ENCODE measurements around the gene GALNT17.

DNA sequence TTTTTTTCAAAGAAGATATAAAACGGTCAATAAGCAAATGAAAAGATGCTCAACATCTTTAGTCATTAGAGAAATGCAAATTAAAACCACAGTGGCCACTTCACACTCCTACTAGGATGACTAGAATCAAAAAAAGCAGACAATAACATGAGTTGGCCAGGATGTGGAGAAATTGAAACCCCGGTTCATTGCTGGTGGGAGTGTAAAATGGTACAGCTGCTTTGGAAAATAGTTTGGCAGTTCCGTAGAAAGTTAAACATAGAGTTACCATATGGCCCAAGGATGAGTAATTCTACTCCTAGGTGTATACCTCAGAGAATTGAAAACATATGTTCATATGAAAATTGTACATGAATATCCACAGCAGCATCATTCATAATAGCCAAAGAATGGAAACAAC, 573.3 kb downstream of the GALNT17 start:
- TF ChIP-seq, protein P1, sequence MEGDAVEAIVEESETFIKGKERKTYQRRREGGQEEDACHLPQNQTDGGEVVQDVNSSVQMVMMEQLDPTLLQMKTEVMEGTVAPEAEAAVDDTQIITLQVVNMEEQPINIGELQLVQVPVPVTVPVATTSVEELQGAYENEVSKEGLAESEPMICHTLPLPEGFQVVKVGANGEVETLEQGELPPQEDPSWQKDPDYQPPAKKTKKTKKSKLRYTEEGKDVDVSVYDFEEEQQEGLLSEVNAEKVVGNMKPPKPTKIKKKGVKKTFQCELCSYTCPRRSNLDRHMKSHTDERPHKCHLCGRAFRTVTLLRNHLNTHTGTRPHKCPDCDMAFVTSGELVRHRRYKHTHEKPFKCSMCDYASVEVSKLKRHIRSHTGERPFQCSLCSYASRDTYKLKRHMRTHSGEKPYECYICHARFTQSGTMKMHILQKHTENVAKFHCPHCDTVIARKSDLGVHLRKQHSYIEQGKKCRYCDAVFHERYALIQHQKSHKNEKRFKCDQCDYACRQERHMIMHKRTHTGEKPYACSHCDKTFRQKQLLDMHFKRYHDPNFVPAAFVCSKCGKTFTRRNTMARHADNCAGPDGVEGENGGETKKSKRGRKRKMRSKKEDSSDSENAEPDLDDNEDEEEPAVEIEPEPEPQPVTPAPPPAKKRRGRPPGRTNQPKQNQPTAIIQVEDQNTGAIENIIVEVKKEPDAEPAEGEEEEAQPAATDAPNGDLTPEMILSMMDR (IDR thresholded peaks at IDR 0.05; ENCODE audit: borderline replicate concordance, extremely low read depth, low read length, poor library complexity, severe bottlenecking) = no peak
- TF ChIP-seq EZH2 (IDR thresholded peaks at IDR 0.05; ENCODE audit: borderline replicate concordance, low read depth, low read length, severe bottlenecking) = no peak

Measured in DND-41 (cell line).